Measurements from ENCODE around the gene USP13.
"Not testable (repeated sequence)": the region's sequence is repeated elsewhere in the genome, so short reads cannot be mapped to it uniquely, and the experiment has no call there.

USP13 gene, protein sequence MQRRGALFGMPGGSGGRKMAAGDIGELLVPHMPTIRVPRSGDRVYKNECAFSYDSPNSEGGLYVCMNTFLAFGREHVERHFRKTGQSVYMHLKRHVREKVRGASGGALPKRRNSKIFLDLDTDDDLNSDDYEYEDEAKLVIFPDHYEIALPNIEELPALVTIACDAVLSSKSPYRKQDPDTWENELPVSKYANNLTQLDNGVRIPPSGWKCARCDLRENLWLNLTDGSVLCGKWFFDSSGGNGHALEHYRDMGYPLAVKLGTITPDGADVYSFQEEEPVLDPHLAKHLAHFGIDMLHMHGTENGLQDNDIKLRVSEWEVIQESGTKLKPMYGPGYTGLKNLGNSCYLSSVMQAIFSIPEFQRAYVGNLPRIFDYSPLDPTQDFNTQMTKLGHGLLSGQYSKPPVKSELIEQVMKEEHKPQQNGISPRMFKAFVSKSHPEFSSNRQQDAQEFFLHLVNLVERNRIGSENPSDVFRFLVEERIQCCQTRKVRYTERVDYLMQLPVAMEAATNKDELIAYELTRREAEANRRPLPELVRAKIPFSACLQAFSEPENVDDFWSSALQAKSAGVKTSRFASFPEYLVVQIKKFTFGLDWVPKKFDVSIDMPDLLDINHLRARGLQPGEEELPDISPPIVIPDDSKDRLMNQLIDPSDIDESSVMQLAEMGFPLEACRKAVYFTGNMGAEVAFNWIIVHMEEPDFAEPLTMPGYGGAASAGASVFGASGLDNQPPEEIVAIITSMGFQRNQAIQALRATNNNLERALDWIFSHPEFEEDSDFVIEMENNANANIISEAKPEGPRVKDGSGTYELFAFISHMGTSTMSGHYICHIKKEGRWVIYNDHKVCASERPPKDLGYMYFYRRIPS

GRCh38 chr3:179652447-179653095 is at the start of gene USP13:
Gene USP13, plus strand, starts transcription at chr3:179653040. Its CDS starts 186 bp downstream, at chr3:179653226.
- peak; percentile 91 for DNase-seq

DNA sequence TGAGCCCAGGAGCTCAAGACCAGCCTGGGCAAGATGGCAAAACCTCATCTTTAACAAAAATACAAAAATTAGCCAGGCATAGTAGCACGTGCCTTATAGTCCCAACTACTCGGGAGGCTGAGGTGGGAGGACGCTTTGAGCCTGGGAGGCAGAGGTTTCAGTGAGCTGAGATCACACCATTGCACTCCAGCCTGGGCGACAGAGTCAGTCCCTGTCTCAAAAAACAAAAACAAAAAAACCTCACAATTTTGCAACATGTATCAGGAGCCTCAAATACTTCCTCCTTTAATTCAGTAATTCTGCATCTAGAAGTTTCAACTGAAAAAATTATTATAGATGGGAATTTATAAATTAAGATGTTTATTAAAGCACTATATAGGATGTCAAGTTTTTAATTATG is 49.5 kb upstream of the USP13 start:
- DNase-seq = no peak

- DNase-seq = no peak
These were observed 49.0 kb upstream of the USP13 start for GRCh38 chr3:179603831-179604230.

DNA sequence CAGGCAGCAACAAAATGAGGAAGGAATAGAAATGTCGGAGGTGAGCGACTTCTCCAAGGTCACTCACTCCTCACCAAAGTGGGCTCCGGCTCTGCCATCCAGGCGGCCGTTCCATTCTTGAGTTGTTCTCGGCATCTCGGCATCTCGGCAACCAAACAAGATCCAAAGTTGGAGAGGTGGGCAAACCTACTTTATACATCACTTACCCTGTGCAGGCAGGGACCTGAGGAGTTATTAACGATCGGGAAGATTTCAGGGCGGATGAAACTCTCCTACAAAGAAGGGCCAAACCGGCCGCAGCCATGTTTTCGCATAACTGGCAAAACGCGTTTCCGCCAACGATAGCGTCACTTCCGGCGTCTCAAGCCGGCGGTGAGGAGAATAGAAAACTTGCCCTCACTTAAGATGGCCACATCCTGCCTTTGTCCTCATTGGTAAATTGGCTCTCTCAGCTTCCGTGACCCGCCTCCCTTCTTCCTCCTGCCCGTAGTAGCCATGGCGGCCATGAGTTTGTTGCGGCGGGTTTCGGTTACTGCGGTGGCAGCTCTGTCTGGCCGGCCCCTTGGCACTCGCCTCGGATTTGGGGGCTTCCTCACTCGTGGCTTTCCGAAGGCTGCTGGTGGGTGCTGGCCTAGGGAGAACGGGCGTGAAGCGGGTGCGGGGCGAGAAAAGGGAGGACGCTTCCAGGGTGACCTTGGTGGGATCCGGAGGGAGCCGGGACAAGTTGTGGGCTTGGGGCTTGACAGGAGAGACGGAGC is 48.3 kb upstream of the USP13 start, which contains the start of the genes MRPL47 and NDUFB5:
TSS of gene MRPL47 (minus strand) at position 318 of the 758 bp plus-strand sequence. CDS start at position 304, 14 bp downstream.
TSS of gene NDUFB5 (plus strand) at position 474 of the 758 bp plus-strand sequence. CDS start at position 496, 22 bp downstream.
- DNase-seq = peak; percentile 98

DNA sequence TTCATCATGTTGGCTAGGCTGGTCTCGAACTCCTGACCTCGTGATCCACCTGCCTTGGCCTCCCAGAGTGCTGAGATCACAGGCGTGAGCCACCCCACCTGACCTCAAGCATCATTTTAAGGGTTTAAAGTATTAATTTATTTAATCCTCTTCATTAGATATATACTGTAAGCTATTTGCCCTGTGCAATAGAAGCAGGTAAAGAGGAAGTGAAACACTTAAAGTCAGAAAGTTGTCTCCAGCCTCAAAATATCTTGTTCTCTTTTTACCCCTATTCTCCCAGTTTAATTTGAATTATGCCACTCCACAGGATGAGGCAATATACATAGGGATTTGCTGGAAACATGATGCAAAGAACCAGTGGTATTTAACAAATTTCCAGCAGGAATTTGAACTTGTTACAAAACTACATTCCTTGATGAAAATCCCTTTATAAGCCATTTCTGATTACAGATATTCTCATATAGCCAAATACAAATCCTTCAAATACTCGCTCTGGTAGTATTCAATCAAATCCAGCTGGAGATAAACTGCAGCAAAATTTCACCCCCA is 46.2 kb upstream of the USP13 start:
- no peak for DNase-seq

DNA sequence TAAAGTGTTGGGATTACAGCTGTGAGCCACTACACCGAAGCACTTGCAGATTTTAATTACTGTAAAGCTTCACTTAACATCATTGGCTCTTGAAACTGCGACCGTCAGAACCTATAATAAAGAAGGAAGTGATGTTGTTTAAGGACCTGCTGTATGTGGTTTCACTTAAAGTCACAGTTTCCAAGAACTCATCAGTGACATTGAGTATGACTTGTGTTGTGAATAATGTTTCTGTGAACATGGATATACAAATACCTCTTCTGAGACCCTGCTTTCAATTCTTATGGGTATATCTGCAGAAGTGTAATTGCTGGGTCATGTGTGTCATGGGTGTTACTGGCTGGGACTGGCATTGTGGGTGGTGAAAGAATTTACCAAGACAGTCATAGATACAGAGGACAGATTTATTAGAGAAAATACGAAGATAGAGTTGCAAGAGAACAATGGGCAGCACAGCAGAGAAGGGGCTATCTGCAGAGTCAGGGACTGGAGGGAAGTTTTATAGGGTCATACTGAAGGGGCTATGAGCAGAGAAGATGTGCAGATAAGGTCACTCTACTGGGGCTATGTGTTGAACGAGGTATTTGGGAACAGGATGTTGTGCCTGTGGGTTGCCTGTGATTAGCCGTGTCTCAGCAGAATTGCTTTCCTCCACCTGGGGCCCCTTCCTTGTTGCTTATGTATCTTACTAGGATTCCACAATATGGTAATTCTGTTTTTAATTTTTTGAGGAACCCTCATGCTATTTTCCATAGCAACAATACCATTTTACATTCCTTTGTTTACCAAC is 43.7 kb upstream of the USP13 start:
- no peak for DNase-seq

GRCh38 chr3:179610066-179610465 is 42.8 kb upstream of the USP13 start:
- no peak for DNase-seq

- DNase-seq = no peak
These were observed 39.0 kb upstream of the USP13 start for GRCh38 chr3:179613807-179614206.

GRCh38 chr3:179615458-179616173 is 37.2 kb upstream of the USP13 start:
- no peak for DNase-seq

GRCh38 chr3:179622023-179622422 is 30.8 kb upstream of the USP13 start:
- DNase-seq = no peak

DNA sequence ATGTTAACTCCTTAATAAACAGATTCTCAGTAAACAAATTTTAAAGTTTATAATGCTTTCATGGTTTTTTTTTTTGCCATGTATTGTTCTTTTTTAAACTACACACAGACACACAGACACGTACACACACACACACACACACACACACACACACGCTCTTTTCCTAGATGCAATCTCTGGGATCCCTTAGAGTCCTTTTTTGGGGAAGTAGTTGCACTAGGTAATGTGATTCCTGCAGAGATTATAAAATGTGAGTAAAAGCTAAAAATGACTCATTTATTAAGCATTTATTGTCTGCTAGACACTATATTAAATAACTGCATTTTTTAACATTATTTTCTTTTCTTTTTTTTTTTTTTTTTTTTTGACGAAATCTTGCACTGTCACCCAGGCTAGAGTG is 28.4 kb upstream of the USP13 start:
- no peak for DNase-seq

DNA sequence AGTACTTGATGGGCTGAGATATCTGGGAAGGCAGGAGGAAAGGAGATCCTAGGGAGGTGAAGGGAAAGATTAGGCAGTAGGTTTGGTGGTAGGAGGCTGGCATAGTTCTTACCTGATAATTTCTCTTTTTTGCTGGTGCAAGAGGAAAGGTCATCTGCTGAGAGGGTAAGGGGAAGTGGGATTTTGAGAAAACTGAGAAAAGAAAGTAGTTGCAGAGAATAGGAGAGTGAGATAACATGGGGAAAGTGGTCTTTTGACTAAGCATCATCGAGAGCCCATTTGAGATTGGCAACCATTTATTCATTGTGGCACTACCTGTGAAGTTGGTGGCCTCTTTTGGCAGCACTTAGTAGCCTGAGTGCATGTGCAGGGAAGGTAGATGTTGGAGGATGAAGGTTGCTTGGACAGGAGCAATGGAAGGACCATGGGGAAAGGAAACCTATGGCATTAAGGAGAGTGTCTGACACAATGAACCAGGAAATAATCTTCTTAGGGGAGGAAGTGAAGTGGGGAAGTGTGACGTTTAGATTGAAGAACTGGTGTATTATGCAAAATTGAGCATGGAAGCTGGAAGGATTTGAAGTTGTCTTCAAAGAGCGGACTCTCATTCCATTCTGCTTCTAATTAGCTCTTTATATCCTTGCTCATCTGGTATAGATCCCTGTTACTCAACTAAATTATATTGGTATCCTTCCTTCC is 21.9 kb upstream of the USP13 start:
- no peak for DNase-seq

DNA sequence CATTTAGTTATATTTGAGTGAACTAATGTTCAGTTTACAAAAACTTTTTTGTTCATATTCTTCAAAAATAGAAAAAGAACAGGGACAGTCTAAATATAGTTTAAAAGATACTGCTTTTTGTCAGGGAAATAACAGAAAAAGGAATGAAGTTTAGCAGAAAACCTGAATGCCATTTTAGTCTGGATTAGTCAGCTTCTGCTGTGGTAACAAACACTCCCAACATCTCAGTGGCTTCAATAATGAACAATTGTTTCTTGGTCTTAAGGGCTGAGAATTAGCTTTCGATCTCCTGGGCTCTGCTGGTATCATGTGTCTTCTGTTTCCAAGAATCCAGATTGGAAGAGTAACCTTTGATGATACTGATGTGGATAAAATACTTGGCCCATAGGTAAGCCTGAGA is 12.4 kb upstream of the USP13 start:
- DNase-seq = no peak

- DNase-seq = no peak
These were observed 10.0 kb upstream of the USP13 start for GRCh38 chr3:179642871-179643270.

DNA sequence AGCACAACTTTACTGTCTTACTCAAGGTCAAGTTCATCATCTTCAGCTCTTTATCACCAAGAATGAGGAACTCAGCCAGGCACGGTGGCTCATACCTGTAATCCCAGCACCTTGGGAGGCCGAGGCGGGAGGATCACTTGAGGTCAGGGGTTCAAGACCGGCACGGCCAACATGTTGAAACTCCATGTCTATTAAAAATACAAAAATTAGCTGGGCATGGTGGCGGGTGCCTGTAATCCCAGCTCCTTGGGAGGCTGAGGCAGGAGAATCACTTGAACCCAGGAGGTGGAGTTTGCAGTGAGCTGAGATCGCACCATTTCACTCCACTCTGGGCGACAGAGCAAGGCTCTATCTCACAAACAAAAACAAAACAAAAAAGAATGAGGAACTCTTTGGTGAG is 9.0 kb upstream of the USP13 start:
- DNase-seq = not testable (repeated sequence)

- no peak for DNase-seq
These were observed 6.7 kb upstream of the USP13 start for GRCh38 chr3:179646177-179646576.

GRCh38 chr3:179651687-179652446 is 973 bp upstream of the USP13 start:
- DNase-seq = no peak

GRCh38 chr3:179653096-179653797 is 407 bp downstream of the USP13 start:
- DNase-seq = peak; percentile 93
